Tibial artery (tissue), 4 donors: Measurements from ENCODE around the gene RFX1.

Source experiments
- DNase-seq, 2 donors: peaks; one replicate each; pipeline ENCODE4 v3.0.0-alpha.2; 2019
- H3K27ac ChIP-seq, 2 donors: fragments of 200-600 bp; sonication (generic) in 1 of 2; 1 replicate in 1 of 2; 2 replicates in 1 of 2; pipeline ENCODE4 v1.5.1; 2018 to 2019; ENCODE audit warnings: mild to moderate bottlenecking in 1 of 2
- H3K27me3 ChIP-seq, 2 donors: fragments of 200-600 bp; sonication (generic) in 1 of 2; one replicate each; pipeline versions ENCODE4 v1.5.1 to v1.6.0; 2016 to 2019
- H3K36me3 ChIP-seq, 3 donors: fragments of 200-600 bp; sonication (generic) in 2 of 3; one replicate each; pipeline ENCODE4 v1.5.1; 2016 to 2019; ENCODE audit warnings: mild to moderate bottlenecking in 2 of 3
- H3K4me1 ChIP-seq, 4 donors: fragments of 200-600 bp; sonication (generic) in 2 of 4; 1 replicate in 3 of 4; 2 replicates in 1 of 4; pipeline ENCODE4 v1.5.1; 2016 to 2019
- H3K4me3 ChIP-seq, 2 donors: fragments of 200-600 bp; sonication (generic) in 1 of 2; 1 replicate in 1 of 2; 2 replicates in 1 of 2; pipeline ENCODE4 v1.5.1; 2018 to 2019; ENCODE audit warnings: mild to moderate bottlenecking in 2 of 2
- H3K9me3 ChIP-seq, 3 donors: fragments of 200-600 bp; sonication (generic) in 1 of 3; one replicate each; pipeline ENCODE4 v1.5.1; 2016 to 2019
- CTCF ChIP-seq, 2 experiments: fragments of 200-600 bp in 1 of 2; fragments of 450-650 bp in 1 of 2; IDR thresholded peaks; one replicate each; pipeline ENCODE4 v1.5.1; 2017 to 2019; ENCODE audit warnings: antibody characterized with exemption in 2 of 2, mild to moderate bottlenecking in 1 of 2, moderate library complexity in 1 of 2
- intact Hi-C: fragments of 100-400 bp; cut with DNase I; formaldehyde crosslinking; loops from one replicate; pipeline ENCODE4 v1.15.0; 2023; ENCODE audit warnings: low total_unique reads

RFX1 gene

GRCh38 chr19:13992025-13992424 is 14.1 kb downstream of the RFX1 start:
- intact Hi-C loops: no loop called here
- no peaks in the 10 kb centered on the region for H3K9me3 ChIP-seq
- peaks cover 0 to 9% (median 3%) of the 10 kb centered on the region in 4 donors for H3K4me1 ChIP-seq
- no peak overlapping the region for H3K27ac ChIP-seq
- no peak overlapping the region for H3K4me3 ChIP-seq
- H3K36me3 ChIP-seq: peaks cover 0 to 40% (median 17%) of the 10 kb centered on the region in 3 donors
- no peak for TF ChIP-seq CTCF (IDR thresholded peaks at IDR 0.05)
- no peak for DNase-seq
- no peaks in the 10 kb centered on the region for H3K27me3 ChIP-seq

GRCh38 chr19:13990085-13990484 is 16.0 kb downstream of the RFX1 start:
- DNase-seq: no peak
- Histone ChIP-seq H3K27ac (no peak overlapping the region), H3K27me3 (no peaks in the 10 kb centered on the region), H3K4me1 (peaks cover 0 to 19% (median 15%) of the 10 kb centered on the region in 4 donors), H3K4me3 (no peak overlapping the region), H3K36me3 (peaks cover 0 to 40% (median 17%) of the 10 kb centered on the region in 3 donors), H3K9me3 (no peaks in the 10 kb centered on the region)
- intact Hi-C loops: no loop called here
- no peak for TF ChIP-seq CTCF (IDR thresholded peaks at IDR 0.05)

GRCh38 chr19:13989487-13989886 is 16.6 kb downstream of the RFX1 start:
- TF ChIP-seq CTCF (IDR thresholded peaks at IDR 0.05): no peak
- no peaks in the 10 kb centered on the region for H3K27me3 ChIP-seq
- intact Hi-C loops: no loop called here
- H3K27ac ChIP-seq: no peak overlapping the region
- DNase-seq: no peak
- no peaks in the 10 kb centered on the region for H3K9me3 ChIP-seq
- H3K4me1 ChIP-seq: peaks cover 0 to 19% (median 15%) of the 10 kb centered on the region in 4 donors
- peaks cover 0 to 40% (median 17%) of the 10 kb centered on the region in 3 donors for H3K36me3 ChIP-seq
- no peak overlapping the region for H3K4me3 ChIP-seq

- Histone ChIP-seq H3K4me1 (peaks cover 0 to 19% (median 15%) of the 10 kb centered on the region in 4 donors), H3K36me3 (peaks cover 0 to 39% (median 5%) of the 10 kb centered on the region in 3 donors), H3K9me3 (no peaks in the 10 kb centered on the region), H3K4me3 (no peak overlapping the region), H3K27ac (peak overlapping the region; percentile 23 to 59), H3K27me3 (no peaks in the 10 kb centered on the region)
- DNase-seq: peak in 1 of 2 donors; percentile 59
- intact Hi-C loops: no loop called here
- TF ChIP-seq CTCF (IDR thresholded peaks at IDR 0.05): no peak
Measured at GRCh38 chr19:13987101-13987890, 18.8 kb downstream of the RFX1 start.

- no peak overlapping the region for H3K4me3 ChIP-seq
- intact Hi-C loops: no loop called here
- H3K27ac ChIP-seq: peak overlapping the region; percentile 23 to 59
- peak; percentile 89 to 90 for DNase-seq
- peaks cover 0 to 39% (median 5%) of the 10 kb centered on the region in 3 donors for H3K36me3 ChIP-seq
- H3K9me3 ChIP-seq: no peaks in the 10 kb centered on the region
- peaks cover 0 to 19% (median 15%) of the 10 kb centered on the region in 4 donors for H3K4me1 ChIP-seq
- no peak for TF ChIP-seq CTCF (IDR thresholded peaks at IDR 0.05)
- no peaks in the 10 kb centered on the region for H3K27me3 ChIP-seq
Measured at GRCh38 chr19:13986348-13986904, 19.7 kb downstream of the RFX1 start.
